Mammary epithelial cell (primary cell): ENCODE measurements around the gene FAM53A.

Source experiments
- CTCF ChIP-seq, 2 donors: IDR thresholded peaks in 1 of 2; conservative IDR thresholded peaks in 1 of 2; 2 replicates each; pipeline ENCODE4 v1.5.1; 2011 to 2012; ENCODE audit warnings: inconsistent platforms in 2 of 2, low read length in 2 of 2, mild to moderate bottlenecking in 2 of 2, control low read depth in 1 of 2, low read depth in 1 of 2; ENCODE audit not compliant: insufficient read depth in 1 of 2; ENCODE audit errors: extremely low read depth in 1 of 2
- EZH2 ChIP-seq: IDR thresholded peaks from 2 replicates; pipeline ENCODE4 v1.6.1; 2012; ENCODE audit warnings: low read length, inconsistent platforms, borderline replicate concordance

- TF ChIP-seq CTCF (conservative IDR thresholded peaks at IDR 0.05 in 1 of 2, IDR thresholded peaks at IDR 0.05 in 1 of 2; ENCODE audit: extremely low read depth in 1 of 2, insufficient read depth in 1 of 2, low read depth in 1 of 2, low read length in 2 of 2): no peak
- no peak for TF ChIP-seq EZH2
These were observed 87.7 kb downstream of the FAM53A start for GRCh38 chr4:1596393-1596792.
